SK-N-SH treated with all-trans-retinoic acid at 6 μM for 48 hours (cell line): ENCODE results near the gene CEP192.

Experiments used
- CSDC2 ChIP-seq: fragments of 250-450 bp; sonication (Bioruptor Pico); IDR thresholded peaks from 2 replicates; pipeline ENCODE4 v1.5.0; 2020; ENCODE audit warnings: mild to moderate bottlenecking, moderate library complexity
- ZNF70 ChIP-seq: fragments of 450-650 bp; formaldehyde crosslinking; IDR thresholded peaks from 2 replicates; pipeline ENCODE4 v1.5.0; 2020; ENCODE audit warnings: mild to moderate bottlenecking, moderate library complexity

DNA sequence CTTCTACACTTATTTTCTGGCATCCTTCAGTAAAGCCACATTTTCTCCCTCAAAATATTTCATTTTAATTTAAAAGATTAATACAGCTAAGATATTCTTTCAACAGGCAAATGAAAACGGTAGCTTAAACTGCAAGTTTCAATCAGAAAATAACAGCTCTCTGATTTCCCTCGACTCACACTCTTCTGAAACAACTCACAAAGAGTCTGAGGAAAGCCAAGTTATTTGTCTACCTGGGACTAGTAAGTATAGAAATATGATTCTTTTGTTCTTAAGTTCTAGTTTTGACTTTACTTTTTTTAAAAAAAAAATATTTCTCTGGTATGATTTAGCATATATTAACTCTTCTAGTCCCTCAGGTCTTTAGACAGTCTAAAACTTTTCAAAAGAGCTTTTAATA is 27.2 kb downstream of the CEP192 start:
- TF ChIP-seq ZNF70 (CRISPR knock-in tag) (no peak), CSDC2 (CRISPR knock-in tag) (no peak)
